ENCODE results near the gene SLAMF1. TPM values are rescaled to one million over a fixed set of nuclear protein-coding genes. Genes with fewer than 3 reads are reported as not detected.
"Not testable (repeated sequence)": the region's sequence is repeated elsewhere in the genome, so short reads cannot be mapped to it uniquely, and the experiment has no call there.

SLAMF1 gene
- polyA plus RNA-seq, 1 experiment = not detected

DNA sequence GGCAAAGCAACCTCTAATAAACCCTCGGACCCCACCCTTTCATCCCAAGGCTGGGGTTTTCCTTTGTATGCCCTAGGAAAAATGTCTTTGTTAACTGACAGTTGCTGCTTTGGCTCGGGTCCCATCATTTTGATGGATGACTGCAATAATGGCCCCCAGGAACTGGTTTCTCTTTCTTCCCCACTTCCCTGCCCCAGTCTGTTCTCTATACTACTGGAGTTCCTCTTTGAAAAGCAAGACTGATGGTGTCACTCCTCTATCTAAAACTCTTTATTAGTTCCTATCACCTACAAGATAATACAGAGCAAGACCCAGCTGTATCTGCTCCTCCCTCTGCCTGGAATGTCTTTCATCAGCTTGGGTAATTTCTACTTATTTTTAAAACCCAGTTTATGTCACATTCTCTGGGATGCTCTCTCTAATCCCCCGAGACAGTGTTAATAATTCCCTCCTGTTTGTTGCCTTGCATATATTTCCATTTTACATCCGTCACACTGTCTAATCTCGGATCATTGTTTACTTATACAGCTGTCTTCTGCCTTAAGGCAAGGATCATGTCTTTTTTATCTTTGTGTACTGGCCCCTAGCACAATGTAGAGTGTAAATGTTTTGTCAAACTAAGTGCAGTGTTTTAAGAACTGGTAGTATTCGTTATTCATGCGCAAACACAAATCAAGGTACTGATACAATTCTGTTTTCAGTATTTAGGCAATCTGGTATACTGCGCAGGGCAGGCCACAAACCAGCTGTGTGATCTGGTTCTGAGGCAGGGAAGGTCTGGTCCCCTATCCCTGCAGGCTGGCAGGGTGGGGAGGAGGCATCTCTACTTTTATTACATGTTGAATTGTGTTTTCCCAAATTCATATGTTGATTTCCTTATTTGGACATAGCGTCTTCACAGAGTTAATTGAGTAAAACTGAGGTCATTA lies 16.1 kb downstream of the SLAMF1 start:
- no peak for DNase-seq (ENCODE audit: low read depth, low spot score)
- Histone ChIP-seq H3K4me3 (ENCODE audit: low read depth, low read length) (no peak overlapping the region), H3K9me3 (ENCODE audit: control insufficient read depth, insufficient read depth, low read length) (no peaks in the 10 kb centered on the region), H3K27ac (ENCODE audit: low read depth, low read length) (no peak overlapping the region), H3K27me3 (ENCODE audit: control insufficient read depth, insufficient read depth, low read length) (no peaks in the 10 kb centered on the region)
- POLR2A ChIA-PET = no interaction called here
- TF ChIP-seq, protein P1, sequence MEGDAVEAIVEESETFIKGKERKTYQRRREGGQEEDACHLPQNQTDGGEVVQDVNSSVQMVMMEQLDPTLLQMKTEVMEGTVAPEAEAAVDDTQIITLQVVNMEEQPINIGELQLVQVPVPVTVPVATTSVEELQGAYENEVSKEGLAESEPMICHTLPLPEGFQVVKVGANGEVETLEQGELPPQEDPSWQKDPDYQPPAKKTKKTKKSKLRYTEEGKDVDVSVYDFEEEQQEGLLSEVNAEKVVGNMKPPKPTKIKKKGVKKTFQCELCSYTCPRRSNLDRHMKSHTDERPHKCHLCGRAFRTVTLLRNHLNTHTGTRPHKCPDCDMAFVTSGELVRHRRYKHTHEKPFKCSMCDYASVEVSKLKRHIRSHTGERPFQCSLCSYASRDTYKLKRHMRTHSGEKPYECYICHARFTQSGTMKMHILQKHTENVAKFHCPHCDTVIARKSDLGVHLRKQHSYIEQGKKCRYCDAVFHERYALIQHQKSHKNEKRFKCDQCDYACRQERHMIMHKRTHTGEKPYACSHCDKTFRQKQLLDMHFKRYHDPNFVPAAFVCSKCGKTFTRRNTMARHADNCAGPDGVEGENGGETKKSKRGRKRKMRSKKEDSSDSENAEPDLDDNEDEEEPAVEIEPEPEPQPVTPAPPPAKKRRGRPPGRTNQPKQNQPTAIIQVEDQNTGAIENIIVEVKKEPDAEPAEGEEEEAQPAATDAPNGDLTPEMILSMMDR (IDR thresholded peaks at IDR 0.05; ENCODE audit: low read depth, low read length) = no peak
- CTCF ChIA-PET = no interaction called here

DNA sequence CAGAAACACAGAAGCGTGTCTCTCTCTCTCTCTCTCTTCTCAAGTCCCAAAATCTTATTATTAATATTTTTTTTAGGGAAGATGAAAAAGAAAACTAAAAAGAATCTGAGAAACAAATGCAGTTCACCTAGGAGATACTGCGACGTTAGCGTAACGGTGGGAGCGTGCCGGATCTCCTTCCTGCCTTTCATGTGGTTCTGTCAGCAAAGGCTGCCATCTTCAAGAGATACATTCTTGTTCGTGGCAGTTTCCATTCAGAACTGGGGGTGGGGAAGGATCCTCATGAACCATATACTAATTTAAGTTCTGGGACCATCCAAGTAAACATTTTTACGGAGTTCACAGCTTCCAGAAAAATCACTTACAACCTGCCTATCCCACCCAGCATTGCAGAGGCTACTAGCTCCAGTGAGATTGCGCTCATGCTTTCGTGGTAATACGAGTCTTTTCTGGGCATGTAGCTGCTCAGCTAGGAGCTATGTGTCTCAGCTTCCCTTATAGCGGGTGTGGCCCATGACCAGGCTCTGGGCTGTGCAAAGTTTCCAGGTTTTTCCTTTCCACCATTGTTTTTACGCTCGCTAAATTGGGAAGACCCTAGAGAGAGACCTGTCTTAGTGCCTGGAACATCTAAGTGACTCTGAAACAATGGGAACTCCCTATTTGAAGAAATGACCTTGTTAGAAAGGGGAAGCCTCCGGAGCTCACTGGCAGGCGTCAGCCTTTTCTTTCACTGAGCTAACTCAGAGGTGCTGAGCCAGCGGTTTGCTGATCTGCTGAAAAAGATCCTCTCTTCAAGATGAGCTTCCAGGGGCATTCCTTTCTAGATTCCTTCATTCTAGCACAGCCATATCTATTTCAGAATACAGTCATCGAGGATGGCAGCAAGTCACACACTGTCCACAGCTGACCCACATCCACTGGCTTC lies 17.3 kb downstream of the SLAMF1 start:
- Histone ChIP-seq H3K4me3 (ENCODE audit: low read depth, low read length) (no peak overlapping the region), H3K27ac (ENCODE audit: low read depth, low read length) (no peak overlapping the region), H3K27me3 (ENCODE audit: control insufficient read depth, insufficient read depth, low read length) (no peaks in the 10 kb centered on the region), H3K9me3 (ENCODE audit: control insufficient read depth, insufficient read depth, low read length) (no peaks in the 10 kb centered on the region)
- TF ChIP-seq, protein P1 (IDR thresholded peaks at IDR 0.05; ENCODE audit: low read depth, low read length) = no peak
- POLR2A ChIA-PET = no interaction called here
- no peak for DNase-seq (ENCODE audit: low read depth, low spot score)
- CTCF ChIA-PET = no interaction called here

DNA sequence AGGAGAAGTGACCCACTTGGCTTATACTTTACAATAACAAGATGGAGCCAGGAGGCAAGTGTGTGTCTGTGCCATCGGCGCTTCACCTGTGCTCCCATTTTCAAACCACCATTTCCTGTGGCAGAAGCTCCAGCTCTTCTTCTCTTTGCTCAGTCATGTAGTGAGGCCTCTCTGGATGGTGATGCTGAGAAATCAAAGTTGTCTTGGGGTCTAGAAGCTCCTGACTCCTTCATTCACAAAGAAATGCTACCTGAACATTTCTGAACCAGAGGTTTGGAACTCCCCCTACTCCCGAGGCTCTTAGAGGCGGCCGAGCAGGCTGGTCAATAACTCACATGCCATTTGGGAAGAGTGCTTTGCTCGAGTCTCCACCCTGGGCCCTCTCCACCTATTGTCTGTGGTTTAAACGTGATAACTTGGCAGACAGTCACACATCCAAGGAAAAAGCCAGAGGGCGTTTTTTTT lies 18.0 kb downstream of the SLAMF1 start:
- Histone ChIP-seq H3K27me3 (ENCODE audit: control insufficient read depth, insufficient read depth, low read length) (no peaks in the 10 kb centered on the region), H3K9me3 (ENCODE audit: control insufficient read depth, insufficient read depth, low read length) (no peaks in the 10 kb centered on the region), H3K4me3 (ENCODE audit: low read depth, low read length) (no peak overlapping the region), H3K27ac (ENCODE audit: low read depth, low read length) (no peak overlapping the region)
- no peak for DNase-seq (ENCODE audit: low read depth, low spot score)
- TF ChIP-seq, protein P1 (IDR thresholded peaks at IDR 0.05; ENCODE audit: low read depth, low read length) = no peak
- ChIA-PET CTCF (no interaction called here), POLR2A (no interaction called here)

DNA sequence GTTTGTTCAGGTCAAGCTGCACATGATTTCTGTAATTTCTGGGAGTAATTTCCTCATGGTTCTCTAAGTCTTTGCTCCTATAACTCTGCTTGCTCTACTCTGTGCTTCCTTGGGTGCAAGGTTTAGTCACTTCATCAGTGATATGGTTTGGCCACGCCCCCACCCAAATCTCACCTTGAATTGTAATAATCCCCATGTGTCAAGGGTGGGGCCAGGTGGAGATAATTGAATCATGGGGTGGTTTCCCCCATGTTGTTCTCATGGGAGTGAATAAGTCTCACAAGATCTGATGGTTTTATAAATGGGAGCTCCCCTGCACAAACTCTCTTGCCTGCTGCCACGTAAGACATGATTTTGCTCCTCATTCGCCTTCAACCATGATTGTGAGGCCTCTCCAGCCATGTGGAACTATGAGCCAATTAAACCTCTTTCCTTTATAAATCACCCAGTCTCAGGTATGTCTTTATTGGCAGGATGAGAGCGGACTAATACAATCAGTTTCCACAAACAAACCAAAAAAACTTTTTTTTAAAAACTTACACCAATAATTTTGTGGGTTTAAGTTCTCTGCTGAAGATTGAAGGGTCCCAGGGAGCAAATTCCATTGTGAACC lies 19.1 kb downstream of the SLAMF1 start:
- DNase-seq (ENCODE audit: low read depth, low spot score); H3K27me3 ChIP-seq (ENCODE audit: control insufficient read depth, insufficient read depth, low read length); H3K4me3 ChIP-seq (ENCODE audit: low read depth, low read length); H3K9me3 ChIP-seq (ENCODE audit: control insufficient read depth, insufficient read depth, low read length); CTCF ChIA-PET; POLR2A ChIA-PET; H3K27ac ChIP-seq (ENCODE audit: low read depth, low read length): not testable (repeated sequence)

DNA sequence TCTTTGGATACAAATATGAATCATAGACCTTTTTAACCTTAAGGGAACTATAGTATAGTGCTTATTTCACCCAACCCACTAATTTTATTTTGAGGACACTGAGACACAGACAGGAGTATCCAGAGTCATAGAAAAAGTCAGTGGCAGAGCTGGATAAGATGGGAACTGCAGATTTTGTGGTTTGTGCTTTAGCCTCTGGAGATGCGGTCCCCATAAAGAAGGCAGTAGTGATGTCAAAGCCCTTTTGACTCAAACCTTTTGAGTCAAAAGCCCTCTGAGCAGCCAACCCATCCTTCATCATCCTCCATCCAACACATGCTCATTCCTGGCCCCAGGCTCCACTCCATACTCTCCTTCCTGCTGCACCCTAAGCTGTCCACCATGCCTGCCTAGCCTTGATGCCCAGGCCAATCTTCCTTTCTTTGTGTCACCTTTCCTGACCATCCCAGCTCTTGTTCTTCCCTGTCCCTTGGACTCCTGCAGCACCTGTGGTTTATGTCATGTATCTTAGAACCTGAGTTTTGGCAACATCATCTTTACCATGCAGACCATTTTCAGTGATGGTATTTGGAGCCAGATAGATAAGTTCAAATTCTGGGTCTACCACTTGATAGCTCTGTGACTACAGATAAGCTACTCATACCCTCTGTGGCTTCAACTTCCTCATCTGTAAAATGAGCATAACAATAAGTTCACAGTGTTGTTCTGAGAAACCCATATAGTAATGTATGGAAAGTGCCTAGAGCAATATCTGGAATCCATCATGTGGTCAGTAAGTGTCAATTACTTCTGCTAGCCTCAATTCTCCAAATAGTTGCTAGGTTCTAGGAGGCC lies 20.1 kb downstream of the SLAMF1 start:
- no peaks in the 10 kb centered on the region for H3K27me3 ChIP-seq (ENCODE audit: control insufficient read depth, insufficient read depth, low read length)
- ChIA-PET CTCF (no interaction called here), POLR2A (no interaction called here)
- no peaks in the 10 kb centered on the region for H3K9me3 ChIP-seq (ENCODE audit: control insufficient read depth, insufficient read depth, low read length)
- H3K4me3 ChIP-seq (ENCODE audit: low read depth, low read length) = no peak overlapping the region
- no peak for DNase-seq (ENCODE audit: low read depth, low spot score)
- TF ChIP-seq, protein P1 (IDR thresholded peaks at IDR 0.05; ENCODE audit: low read depth, low read length) = no peak
- no peak overlapping the region for H3K27ac ChIP-seq (ENCODE audit: low read depth, low read length)
